Dendritic cell treated with granulocyte-macrophage colony-stimulating factor and Interleukin-4, amounts not matched to agents 40 ng/mL and 50 ng/mL, for 4 days (primary cell): ENCODE data around the gene RHOF.
"Not testable (repeated sequence)": the region's sequence is repeated elsewhere in the genome, so short reads cannot be mapped to it uniquely, and the experiment has no call there.

Experiments
- H3K27ac Mint-ChIP-seq: one replicate; pipeline ENCODE4 v1.8.0; 2022; ENCODE audit warnings: mild to moderate bottlenecking, mixed read lengths
- H3K27me3 Mint-ChIP-seq: one replicate; pipeline ENCODE4 v1.8.0; 2022; ENCODE audit warnings: mild to moderate bottlenecking, mixed read lengths
- H3K36me3 Mint-ChIP-seq: one replicate; pipeline ENCODE4 v1.8.0; 2022; ENCODE audit warnings: low read depth, mixed read lengths
- H3K4me1 Mint-ChIP-seq: one replicate; pipeline ENCODE4 v1.8.0; 2022; ENCODE audit warnings: low read depth, mixed read lengths
- H3K4me3 Mint-ChIP-seq: one replicate; pipeline ENCODE4 v1.8.0; 2022; ENCODE audit warnings: mild to moderate bottlenecking, moderate library complexity, mixed read lengths
- H3K9me3 Mint-ChIP-seq: one replicate; pipeline ENCODE4 v1.8.0; 2022; ENCODE audit warnings: mixed read lengths
- intact Hi-C: fragments of 100-400 bp; cut with micrococcal nuclease; formaldehyde crosslinking; loops from one replicate; pipeline ENCODE4 v1.15.0; 2022

The RHOF gene

GRCh38 chr12:121754836-121755235 is 38.7 kb downstream of the RHOF start:
- Mint-ChIP-seq H3K9me3 (no peaks in the 10 kb centered on the region), H3K27me3 (no peaks in the 10 kb centered on the region), H3K36me3 (peaks cover 14% of the 10 kb centered on the region), H3K27ac (no peak overlapping the region), H3K4me3 (no peak overlapping the region), H3K4me1 (peaks cover 5% of the 10 kb centered on the region)
- intact Hi-C loops: no loop called here

GRCh38 chr12:121753844-121754264 is 39.6 kb downstream of the RHOF start:
- H3K27me3 Mint-ChIP-seq: no peaks in the 10 kb centered on the region
- intact Hi-C loops: no loop called here
- H3K36me3 Mint-ChIP-seq: peaks cover 14% of the 10 kb centered on the region
- peaks cover 7% of the 10 kb centered on the region for H3K4me1 Mint-ChIP-seq
- H3K4me3 Mint-ChIP-seq: no peak overlapping the region
- H3K27ac Mint-ChIP-seq: no peak overlapping the region
- no peaks in the 10 kb centered on the region for H3K9me3 Mint-ChIP-seq

GRCh38 chr12:121751749-121752351 is 41.6 kb downstream of the RHOF start:
- intact Hi-C loops: no loop called here

GRCh38 chr12:121751034-121751433 is 42.5 kb downstream of the RHOF start:
- Mint-ChIP-seq H3K4me1 (peaks cover 15% of the 10 kb centered on the region), H3K36me3 (peaks cover 14% of the 10 kb centered on the region), H3K4me3 (no peak overlapping the region), H3K9me3 (no peaks in the 10 kb centered on the region), H3K27ac (no peak overlapping the region), H3K27me3 (no peaks in the 10 kb centered on the region)
- intact Hi-C loops: no loop called here

More at GRCh38 chr12:121751749-121752351, 41.6 kb downstream of the RHOF start:
- H3K27ac Mint-ChIP-seq: no peak overlapping the region
- no peaks in the 10 kb centered on the region for H3K9me3 Mint-ChIP-seq
- no peak overlapping the region for H3K4me3 Mint-ChIP-seq
- no peaks in the 10 kb centered on the region for H3K27me3 Mint-ChIP-seq
- H3K36me3 Mint-ChIP-seq: peaks cover 14% of the 10 kb centered on the region
- H3K4me1 Mint-ChIP-seq: peaks cover 15% of the 10 kb centered on the region

- H3K4me1 Mint-ChIP-seq: peaks cover 15% of the 10 kb centered on the region
- peaks cover 14% of the 10 kb centered on the region for H3K36me3 Mint-ChIP-seq
- no peak overlapping the region for H3K27ac Mint-ChIP-seq
- no peak overlapping the region for H3K4me3 Mint-ChIP-seq
- no peaks in the 10 kb centered on the region for H3K27me3 Mint-ChIP-seq
- intact Hi-C loops: no loop called here
- no peaks in the 10 kb centered on the region for H3K9me3 Mint-ChIP-seq
Observed at GRCh38 chr12:121750507-121750955, 43.0 kb downstream of the RHOF start.

- no peaks in the 10 kb centered on the region for H3K9me3 Mint-ChIP-seq
- peaks cover 15% of the 10 kb centered on the region for H3K4me1 Mint-ChIP-seq
- no peak overlapping the region for H3K27ac Mint-ChIP-seq
- peaks cover 18% of the 10 kb centered on the region for H3K36me3 Mint-ChIP-seq
- intact Hi-C loops: no loop called here
- H3K4me3 Mint-ChIP-seq: no peak overlapping the region
- H3K27me3 Mint-ChIP-seq: no peaks in the 10 kb centered on the region
Observed at GRCh38 chr12:121749267-121749666, 44.2 kb downstream of the RHOF start.

- Mint-ChIP-seq H3K4me3 (no peak overlapping the region), H3K36me3 (peaks cover 22% of the 10 kb centered on the region), H3K27ac (no peak overlapping the region), H3K9me3 (no peaks in the 10 kb centered on the region), H3K4me1 (peaks cover 19% of the 10 kb centered on the region), H3K27me3 (no peaks in the 10 kb centered on the region)
- intact Hi-C loops: no loop called here
Observed at GRCh38 chr12:121748571-121749265, 44.8 kb downstream of the RHOF start.

GRCh38 chr12:121748218-121748570 is 45.3 kb downstream of the RHOF start:
- no peaks in the 10 kb centered on the region for H3K27me3 Mint-ChIP-seq
- peaks cover 23% of the 10 kb centered on the region for H3K4me1 Mint-ChIP-seq
- H3K36me3 Mint-ChIP-seq: peaks cover 22% of the 10 kb centered on the region
- intact Hi-C loops: no loop called here
- no peaks in the 10 kb centered on the region for H3K9me3 Mint-ChIP-seq
- no peak overlapping the region for H3K27ac Mint-ChIP-seq
- H3K4me3 Mint-ChIP-seq: no peak overlapping the region

GRCh38 chr12:121745545-121745944 is 47.9 kb downstream of the RHOF start:
- Mint-ChIP-seq H3K4me1 (peaks cover 30% of the 10 kb centered on the region), H3K36me3 (peaks cover 13% of the 10 kb centered on the region)
- H3K27me3 Mint-ChIP-seq, intact Hi-C loops, H3K4me3 Mint-ChIP-seq, H3K9me3 Mint-ChIP-seq, H3K27ac Mint-ChIP-seq: not testable (repeated sequence)

GRCh38 chr12:121741743-121742142 is 51.7 kb downstream of the RHOF start:
- Mint-ChIP-seq H3K27me3 (no peaks in the 10 kb centered on the region), H3K9me3 (no peaks in the 10 kb centered on the region), H3K4me3 (peak overlapping the region; percentile 56), H3K4me1 (peaks cover 28% of the 10 kb centered on the region), H3K36me3 (peaks cover 8% of the 10 kb centered on the region), H3K27ac (peak overlapping the region; percentile 63)
- intact Hi-C loops: no loop called here

GRCh38 chr12:121740847-121741246 is 52.6 kb downstream of the RHOF start:
- Mint-ChIP-seq H3K4me3 (no peak overlapping the region), H3K27ac (no peak overlapping the region), H3K4me1 (peaks cover 33% of the 10 kb centered on the region), H3K36me3 (peaks cover 8% of the 10 kb centered on the region), H3K27me3 (no peaks in the 10 kb centered on the region), H3K9me3 (no peaks in the 10 kb centered on the region)
- intact Hi-C loops: no loop called here

- Mint-ChIP-seq H3K27me3 (no peaks in the 10 kb centered on the region), H3K27ac (no peak overlapping the region)
- intact Hi-C loops: no loop called here
Observed at GRCh38 chr12:121738340-121738858, 55.1 kb downstream of the RHOF start.

GRCh38 chr12:121733849-121734248 is 59.6 kb downstream of the RHOF start:
- H3K4me3 Mint-ChIP-seq: no peak overlapping the region
- H3K27ac Mint-ChIP-seq: peak overlapping the region; percentile 32
- no peaks in the 10 kb centered on the region for H3K9me3 Mint-ChIP-seq
- H3K4me1 Mint-ChIP-seq: peaks cover 18% of the 10 kb centered on the region
- H3K36me3 Mint-ChIP-seq: no peaks in the 10 kb centered on the region
- intact Hi-C loops: no loop called here
- no peaks in the 10 kb centered on the region for H3K27me3 Mint-ChIP-seq

More at GRCh38 chr12:121738340-121738858, 55.1 kb downstream of the RHOF start:
- Mint-ChIP-seq H3K9me3 (no peaks in the 10 kb centered on the region), H3K4me3 (no peak overlapping the region), H3K36me3 (no peaks in the 10 kb centered on the region), H3K4me1 (peaks cover 31% of the 10 kb centered on the region)

- no peak overlapping the region for H3K4me3 Mint-ChIP-seq
- H3K27ac Mint-ChIP-seq: no peak overlapping the region
- intact Hi-C loops: no loop called here
- no peaks in the 10 kb centered on the region for H3K9me3 Mint-ChIP-seq
- H3K36me3 Mint-ChIP-seq: no peaks in the 10 kb centered on the region
- H3K27me3 Mint-ChIP-seq: no peaks in the 10 kb centered on the region
- peaks cover 7% of the 10 kb centered on the region for H3K4me1 Mint-ChIP-seq
Observed at GRCh38 chr12:121731473-121731872, 62.0 kb downstream of the RHOF start.
